Measurements from ENCODE around the gene PIP5K1B. TPM values are rescaled to one million over a fixed set of nuclear protein-coding genes. Genes with fewer than 3 reads are reported as not detected.

PIP5K1B gene
- total and polyA plus RNA-seq, 10 of the 15 experiments (the other 5 are each of a cell fraction or from before 2014, with no cell fraction given) = 6.8 to 16.3 (median 10.6) TPM

DNA sequence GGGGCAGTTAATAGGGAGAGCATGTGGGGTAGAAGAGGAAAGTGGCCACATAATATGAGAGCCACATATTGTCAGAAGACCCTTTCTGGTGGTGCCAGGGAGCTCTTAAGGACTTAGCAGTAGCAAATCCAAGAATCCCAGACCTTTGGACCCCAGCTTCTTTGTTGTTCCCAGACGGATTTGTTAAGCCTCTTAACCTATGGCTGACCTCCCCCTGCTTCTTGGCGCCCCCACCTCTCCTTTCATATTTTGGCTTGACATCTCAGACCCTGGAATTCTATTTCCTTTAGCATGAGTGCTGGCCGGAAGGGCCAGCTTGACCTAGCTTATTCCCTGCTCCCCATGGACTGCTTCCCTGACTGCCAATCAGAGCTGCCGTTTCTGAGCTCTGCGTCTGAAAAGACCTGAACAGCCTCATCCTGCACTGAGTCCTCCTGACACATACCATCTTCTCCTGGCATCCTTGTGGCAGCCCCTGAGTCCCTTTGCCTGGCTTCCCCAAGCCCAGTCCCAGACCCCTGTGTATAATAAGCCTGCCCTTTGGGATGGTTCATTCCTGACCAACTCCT, 192.6 kb downstream of the PIP5K1B start:
- CTCF ChIA-PET = interaction anchor here (0.7 to 1.5 kb wide), 3 partner anchors 8 to 102 kb away, joined by 3 to 4 read pairs (median 3); no protein-coding TSS in a partner anchor

More for the DNA sequence above, 192.6 kb downstream of the PIP5K1B start:
- no peak overlapping the region for H2AFZ ChIP-seq (ENCODE audit: control insufficient read depth, low read depth, low read length)
- ChIA-PET POLR2A (no interaction called here), RAD21 (ENCODE audit: unreplicated experiment) (no interaction called here), SMC1A (ENCODE audit: uncharacterized antibody, unreplicated experiment) (interaction anchor here (1.0 to 2.2 kb wide), 4 partner anchors 15 to 133 kb away, joined by 3 to 8 read pairs (median 4); no protein-coding TSS in a partner anchor)
- DNase-seq (ENCODE audit: low read depth, low spot score) (no peak), ATAC-seq (no peak), FAIRE-seq (no peak)
- H3K27me3 ChIP-seq (replicated peaks in 1 of 2; ENCODE audit: control insufficient read depth in 2 of 2, insufficient read depth in 2 of 2, low read length in 1 of 2) = no peaks in the 10 kb centered on the region
- H3K4me1 ChIP-seq (ENCODE audit: control insufficient read depth, insufficient read depth, low read length) = peaks cover 32% of the 10 kb centered on the region
- no peak overlapping the region for H3K9ac ChIP-seq (ENCODE audit: control insufficient read depth, insufficient read depth, low read length)
- no peak overlapping the region for H3K4me3 ChIP-seq
- no peaks in the 10 kb centered on the region for H3K36me3 ChIP-seq (ENCODE audit: control insufficient read depth in 2 of 2, insufficient read depth in 2 of 2, low read length in 1 of 2)
- in situ Hi-C loops (cut with MboI) = loop anchor here (5.0 kb wide), 1 partner anchor 50 kb away; no protein-coding TSS in a partner anchor
- H3K4me2 ChIP-seq (ENCODE audit: control insufficient read depth, insufficient read depth) = no peak overlapping the region
- 80% methylated on average over 5 of the region's 5 CpGs for WGBS (ENCODE audit: insufficient coverage, insufficient replicate concordance, low lambda C conversion rate, missing lambda C conversion rate)
- BruUV-seq (replicated peaks) = no TSS peak
- intact Hi-C loops (cut with micrococcal nuclease; ENCODE audit: unreplicated experiment) = no loop called here
- H3K79me2 ChIP-seq (ENCODE audit: control insufficient read depth, insufficient read depth, low read length) = no peaks in the 10 kb centered on the region
- no peak overlapping the region for H3K27ac ChIP-seq (ENCODE audit: control insufficient read depth, insufficient read depth)
- H4K20me1 ChIP-seq (ENCODE audit: control insufficient read depth, insufficient read depth) = no peaks in the 10 kb centered on the region
- TF ChIP-seq, protein P1, sequence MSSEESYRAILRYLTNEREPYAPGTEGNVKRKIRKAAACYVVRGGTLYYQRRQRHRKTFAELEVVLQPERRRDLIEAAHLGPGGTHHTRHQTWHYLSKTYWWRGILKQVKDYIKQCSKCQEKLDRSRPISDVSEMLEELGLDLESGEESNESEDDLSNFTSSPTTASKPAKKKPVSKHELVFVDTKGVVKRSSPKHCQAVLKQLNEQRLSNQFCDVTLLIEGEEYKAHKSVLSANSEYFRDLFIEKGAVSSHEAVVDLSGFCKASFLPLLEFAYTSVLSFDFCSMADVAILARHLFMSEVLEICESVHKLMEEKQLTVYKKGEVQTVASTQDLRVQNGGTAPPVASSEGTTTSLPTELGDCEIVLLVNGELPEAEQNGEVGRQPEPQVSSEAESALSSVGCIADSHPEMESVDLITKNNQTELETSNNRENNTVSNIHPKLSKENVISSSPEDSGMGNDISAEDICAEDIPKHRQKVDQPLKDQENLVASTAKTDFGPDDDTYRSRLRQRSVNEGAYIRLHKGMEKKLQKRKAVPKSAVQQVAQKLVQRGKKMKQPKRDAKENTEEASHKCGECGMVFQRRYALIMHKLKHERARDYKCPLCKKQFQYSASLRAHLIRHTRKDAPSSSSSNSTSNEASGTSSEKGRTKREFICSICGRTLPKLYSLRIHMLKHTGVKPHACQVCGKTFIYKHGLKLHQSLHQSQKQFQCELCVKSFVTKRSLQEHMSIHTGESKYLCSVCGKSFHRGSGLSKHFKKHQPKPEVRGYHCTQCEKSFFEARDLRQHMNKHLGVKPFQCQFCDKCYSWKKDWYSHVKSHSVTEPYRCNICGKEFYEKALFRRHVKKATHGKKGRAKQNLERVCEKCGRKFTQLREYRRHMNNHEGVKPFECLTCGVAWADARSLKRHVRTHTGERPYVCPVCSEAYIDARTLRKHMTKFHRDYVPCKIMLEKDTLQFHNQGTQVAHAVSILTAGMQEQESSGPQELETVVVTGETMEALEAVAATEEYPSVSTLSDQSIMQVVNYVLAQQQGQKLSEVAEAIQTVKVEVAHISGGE (CRISPR knock-in tag; IDR thresholded peaks at IDR 0.05) = no peak
- no peaks in the 10 kb centered on the region for H3K9me3 ChIP-seq (replicated peaks; ENCODE audit: control insufficient read depth, insufficient read depth, low read length)
